NCI-H2196 treated with DMSO at 0.1 percent for 48 hours (cell line): ENCODE data around the gene FOXS1.

Source experiments
- DNase-seq: peaks from one replicate; lab custom pipeline; 2025; ENCODE audit not compliant: unreplicated experiment; lab: John Stamatoyannopoulos, UW

FOXS1 gene

GRCh38 chr20:31845300-31845863 lies at the start of gene FOXS1:
Gene FOXS1 (minus strand): TSS chr20:31845604. CDS start chr20:31845542, 62 bp downstream.
- no peak for DNase-seq

GRCh38 chr20:31890646-31891045 lies 45.2 kb upstream of the FOXS1 start:
- DNase-seq = no peak

GRCh38 chr20:31883829-31884228 lies 38.4 kb upstream of the FOXS1 start:
- no peak for DNase-seq

- DNase-seq = no peak
Measured at GRCh38 chr20:31881945-31882344, 36.5 kb upstream of the FOXS1 start.

GRCh38 chr20:31879143-31879987 lies 34.0 kb upstream of the FOXS1 start:
- DNase-seq = peak; percentile 90

- no peak for DNase-seq
Measured at GRCh38 chr20:31877684-31878083, 32.3 kb upstream of the FOXS1 start.

GRCh38 chr20:31875671-31876070 lies 30.3 kb upstream of the FOXS1 start:
- DNase-seq = no peak

- DNase-seq = no peak
Measured at GRCh38 chr20:31872406-31872805, 27.0 kb upstream of the FOXS1 start.

GRCh38 chr20:31871618-31871954 lies 26.2 kb upstream of the FOXS1 start:
- no peak for DNase-seq

GRCh38 chr20:31870726-31871617 lies 25.6 kb upstream of the FOXS1 start:
- DNase-seq = no peak

GRCh38 chr20:31869942-31870725 lies 24.7 kb upstream of the FOXS1 start, which contains the start of the genes DUSP15 and TTLL9:
Gene DUSP15 (minus strand): TSS chr20:31870527. CDS start chr20:31870337, 190 bp downstream.
Gene TTLL9 (plus strand): TSS chr20:31870634. CDS start chr20:31871127, 493 bp downstream.
- DNase-seq = no peak

- no peak for DNase-seq
Measured at GRCh38 chr20:31869673-31869941, 24.2 kb upstream of the FOXS1 start.

- no peak for DNase-seq
Measured at GRCh38 chr20:31868853-31869672, 23.7 kb upstream of the FOXS1 start.

DNA sequence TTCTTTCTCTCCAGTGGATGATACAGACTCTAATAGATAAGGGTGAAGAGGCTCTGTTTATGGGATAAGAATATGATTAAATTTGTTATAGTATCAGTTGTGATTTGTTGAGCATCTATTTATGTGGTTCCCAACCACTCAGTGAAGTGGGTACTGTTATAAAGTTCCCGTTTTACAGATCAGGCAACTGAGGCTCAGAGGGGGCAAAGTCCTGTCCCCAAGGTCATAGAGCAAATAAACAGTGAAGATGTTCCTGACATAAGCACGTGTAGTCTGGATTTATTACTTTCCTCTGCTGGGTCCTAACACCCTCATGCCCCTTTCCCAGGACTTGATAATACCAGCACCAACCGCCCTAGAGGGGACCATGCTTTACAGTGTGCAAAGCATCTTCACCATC lies 20.8 kb upstream of the FOXS1 start:
- no peak for DNase-seq

DNA sequence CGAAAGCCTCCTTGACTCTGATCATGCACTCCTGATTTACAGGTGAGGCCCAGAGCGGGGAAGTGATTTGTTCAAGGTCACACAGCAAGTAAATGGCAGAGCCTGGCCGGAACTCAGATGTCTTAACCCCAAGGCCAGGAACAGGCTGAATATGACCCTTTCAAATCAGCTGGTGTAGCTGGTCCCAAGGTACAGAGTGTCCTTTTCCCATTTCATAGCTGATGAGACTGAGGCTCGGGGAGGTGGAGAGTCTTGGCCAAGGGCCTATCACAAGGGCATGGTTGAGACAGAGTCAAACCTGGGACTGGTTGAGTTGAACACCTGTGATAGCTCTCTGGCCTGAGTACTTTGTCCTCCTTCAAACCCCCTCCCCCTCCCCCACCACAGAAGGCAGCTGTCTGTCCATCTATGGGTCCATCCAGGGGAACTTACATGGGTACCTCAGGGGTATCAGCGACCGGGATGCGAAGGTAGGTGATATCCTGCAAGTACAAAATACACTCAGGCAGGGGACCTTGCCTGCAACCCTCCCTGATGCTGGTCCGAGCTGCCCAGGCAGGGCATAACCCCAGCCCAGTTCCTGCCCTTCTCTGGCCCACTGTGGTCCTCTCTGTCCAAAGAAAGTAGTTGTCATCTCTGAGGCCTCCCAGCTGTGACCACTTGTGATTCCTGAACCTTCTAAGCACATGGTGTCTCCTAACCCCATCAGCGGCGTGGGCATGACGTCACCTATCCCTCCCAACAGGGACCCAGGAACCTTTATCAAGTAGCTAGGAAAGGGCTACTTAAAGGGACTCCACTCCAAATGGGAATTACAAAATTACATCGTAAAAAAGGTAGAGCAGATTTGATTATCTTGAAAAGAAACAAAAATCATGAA lies 19.4 kb upstream of the FOXS1 start:
- DNase-seq = no peak

- no peak for DNase-seq
Measured at GRCh38 chr20:31863296-31864085, 18.1 kb upstream of the FOXS1 start.

DNA sequence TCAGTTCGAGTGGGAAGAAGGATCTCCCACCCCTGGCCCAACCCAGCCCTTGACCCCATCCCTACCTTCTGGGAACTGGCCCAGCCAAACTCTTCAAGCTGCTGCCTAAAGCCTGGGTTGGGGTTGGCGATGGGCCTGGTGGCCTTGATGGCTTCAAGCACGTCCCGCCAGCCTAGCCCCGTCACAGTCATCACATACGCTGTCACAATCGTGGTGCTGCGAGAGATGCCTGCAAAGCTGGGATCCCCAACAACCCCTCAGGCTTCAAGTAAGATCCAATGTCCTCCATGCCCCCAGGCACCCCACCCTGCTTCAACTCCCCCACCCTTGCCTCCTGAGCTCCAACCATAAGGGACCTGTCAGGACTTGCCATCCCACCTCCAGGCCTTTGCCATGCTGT lies 17.1 kb upstream of the FOXS1 start:
- no peak for DNase-seq

GRCh38 chr20:31862157-31862470 lies 16.7 kb upstream of the FOXS1 start:
- no peak for DNase-seq
